ENCODE results near the gene HMG20A. TPM values are rescaled to one million over a fixed set of nuclear protein-coding genes. Genes with fewer than 3 reads are reported as not detected.
A peak's percentile ranks its signal among the peaks of the same experiment; 100 is the strongest.

HMG20A gene
- total RNA-seq, 1 experiment from 2014 or later = 54.0 TPM

- TF ChIP-seq POLR2AphosphoS5 (IDR thresholded peaks at IDR 0.05; ENCODE audit: low read depth, low read length) = no peak
- no peak for TF ChIP-seq TCF7L2 (IDR thresholded peaks at IDR 0.05; ENCODE audit: low read depth, low read length)
- TF ChIP-seq, protein P1, sequence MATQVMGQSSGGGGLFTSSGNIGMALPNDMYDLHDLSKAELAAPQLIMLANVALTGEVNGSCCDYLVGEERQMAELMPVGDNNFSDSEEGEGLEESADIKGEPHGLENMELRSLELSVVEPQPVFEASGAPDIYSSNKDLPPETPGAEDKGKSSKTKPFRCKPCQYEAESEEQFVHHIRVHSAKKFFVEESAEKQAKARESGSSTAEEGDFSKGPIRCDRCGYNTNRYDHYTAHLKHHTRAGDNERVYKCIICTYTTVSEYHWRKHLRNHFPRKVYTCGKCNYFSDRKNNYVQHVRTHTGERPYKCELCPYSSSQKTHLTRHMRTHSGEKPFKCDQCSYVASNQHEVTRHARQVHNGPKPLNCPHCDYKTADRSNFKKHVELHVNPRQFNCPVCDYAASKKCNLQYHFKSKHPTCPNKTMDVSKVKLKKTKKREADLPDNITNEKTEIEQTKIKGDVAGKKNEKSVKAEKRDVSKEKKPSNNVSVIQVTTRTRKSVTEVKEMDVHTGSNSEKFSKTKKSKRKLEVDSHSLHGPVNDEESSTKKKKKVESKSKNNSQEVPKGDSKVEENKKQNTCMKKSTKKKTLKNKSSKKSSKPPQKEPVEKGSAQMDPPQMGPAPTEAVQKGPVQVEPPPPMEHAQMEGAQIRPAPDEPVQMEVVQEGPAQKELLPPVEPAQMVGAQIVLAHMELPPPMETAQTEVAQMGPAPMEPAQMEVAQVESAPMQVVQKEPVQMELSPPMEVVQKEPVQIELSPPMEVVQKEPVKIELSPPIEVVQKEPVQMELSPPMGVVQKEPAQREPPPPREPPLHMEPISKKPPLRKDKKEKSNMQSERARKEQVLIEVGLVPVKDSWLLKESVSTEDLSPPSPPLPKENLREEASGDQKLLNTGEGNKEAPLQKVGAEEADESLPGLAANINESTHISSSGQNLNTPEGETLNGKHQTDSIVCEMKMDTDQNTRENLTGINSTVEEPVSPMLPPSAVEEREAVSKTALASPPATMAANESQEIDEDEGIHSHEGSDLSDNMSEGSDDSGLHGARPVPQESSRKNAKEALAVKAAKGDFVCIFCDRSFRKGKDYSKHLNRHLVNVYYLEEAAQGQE (IDR thresholded peaks at IDR 0.05; ENCODE audit: insufficient read depth in 1 of 2, low read depth in 2 of 2, low read length in 1 of 2) = no peak
- TF ChIP-seq, protein P2, sequence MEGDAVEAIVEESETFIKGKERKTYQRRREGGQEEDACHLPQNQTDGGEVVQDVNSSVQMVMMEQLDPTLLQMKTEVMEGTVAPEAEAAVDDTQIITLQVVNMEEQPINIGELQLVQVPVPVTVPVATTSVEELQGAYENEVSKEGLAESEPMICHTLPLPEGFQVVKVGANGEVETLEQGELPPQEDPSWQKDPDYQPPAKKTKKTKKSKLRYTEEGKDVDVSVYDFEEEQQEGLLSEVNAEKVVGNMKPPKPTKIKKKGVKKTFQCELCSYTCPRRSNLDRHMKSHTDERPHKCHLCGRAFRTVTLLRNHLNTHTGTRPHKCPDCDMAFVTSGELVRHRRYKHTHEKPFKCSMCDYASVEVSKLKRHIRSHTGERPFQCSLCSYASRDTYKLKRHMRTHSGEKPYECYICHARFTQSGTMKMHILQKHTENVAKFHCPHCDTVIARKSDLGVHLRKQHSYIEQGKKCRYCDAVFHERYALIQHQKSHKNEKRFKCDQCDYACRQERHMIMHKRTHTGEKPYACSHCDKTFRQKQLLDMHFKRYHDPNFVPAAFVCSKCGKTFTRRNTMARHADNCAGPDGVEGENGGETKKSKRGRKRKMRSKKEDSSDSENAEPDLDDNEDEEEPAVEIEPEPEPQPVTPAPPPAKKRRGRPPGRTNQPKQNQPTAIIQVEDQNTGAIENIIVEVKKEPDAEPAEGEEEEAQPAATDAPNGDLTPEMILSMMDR (IDR thresholded peaks at IDR 0.05) = no peak
- no peak for TF ChIP-seq SIN3A (IDR thresholded peaks at IDR 0.05; ENCODE audit: borderline replicate concordance, insufficient read depth, low read depth, low read length)
- no peak overlapping the region for H3K4me3 ChIP-seq (ENCODE audit: low read depth in 2 of 2, low read length in 2 of 2)
- intact Hi-C loops (cut with micrococcal nuclease; ENCODE audit: unreplicated experiment) = no loop called here
- no peaks in the 10 kb centered on the region for H3K27me3 ChIP-seq (ENCODE audit: control insufficient read depth, insufficient read depth, low read length)
- H3K36me3 ChIP-seq (ENCODE audit: control insufficient read depth, insufficient read depth, low read length) = no peaks in the 10 kb centered on the region
- ChIA-PET CTCF (no interaction called here), POLR2A (no interaction called here)
- no TSS peak for BruUV-seq (replicated peaks)
- peaks cover 40% of the 10 kb centered on the region for H3K4me1 ChIP-seq (ENCODE audit: control insufficient read depth, insufficient read depth, low read length)
- H3K27ac ChIP-seq (ENCODE audit: low read length) = peak overlapping the region; percentile 44; the same call in 1 of the 2 replicates
- H3K9me3 ChIP-seq (ENCODE audit: control insufficient read depth, insufficient read depth, low read depth, low read length) = no peaks in the 10 kb centered on the region
- in situ Hi-C loops (cut with HindIII; ENCODE audit: low pct_unique_long_range_greater_than_20kb, low sequenced_read_pairs) = no loop called here
- DNase-seq (ENCODE audit: low read depth, low spot score) (no peak), ATAC-seq (no peak)
These were observed 89.7 kb downstream of the HMG20A start for GRCh38 chr15:77510066-77511057.

DNA sequence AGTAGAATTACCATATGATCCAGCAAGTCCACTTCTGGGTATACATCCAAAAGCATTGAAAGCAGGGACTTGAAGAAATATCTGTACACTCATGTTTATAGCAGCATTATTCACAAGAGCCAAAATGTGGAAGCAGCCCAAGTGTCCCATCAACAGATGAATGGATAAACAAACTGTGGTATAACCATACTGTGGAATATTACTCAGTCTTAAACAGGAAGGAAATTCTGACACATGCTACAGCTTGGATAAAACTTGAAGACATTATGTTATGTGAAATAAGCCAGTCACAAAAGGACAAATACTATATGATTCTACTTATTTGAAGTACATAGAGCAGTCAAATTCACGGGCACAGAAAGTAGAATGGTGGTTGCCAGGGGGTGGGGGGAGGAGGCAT is 91.2 kb downstream of the HMG20A start:
- no peaks in the 10 kb centered on the region for H3K36me3 ChIP-seq (ENCODE audit: control insufficient read depth, insufficient read depth, low read length)
- no peak overlapping the region for H3K4me3 ChIP-seq (ENCODE audit: low read depth in 2 of 2, low read length in 2 of 2)
- peaks cover 26% of the 10 kb centered on the region for H3K4me1 ChIP-seq (ENCODE audit: control insufficient read depth, insufficient read depth, low read length)
- intact Hi-C loops (cut with micrococcal nuclease; ENCODE audit: unreplicated experiment) = no loop called here
- CTCF ChIA-PET = no interaction called here
- no peak overlapping the region for H3K27ac ChIP-seq (ENCODE audit: low read length)
- POLR2A ChIA-PET = no interaction called here
- TF ChIP-seq, protein P2 (IDR thresholded peaks at IDR 0.05) = no peak
- TF ChIP-seq POLR2AphosphoS5 (IDR thresholded peaks at IDR 0.05; ENCODE audit: low read depth, low read length) (no peak), SIN3A (IDR thresholded peaks at IDR 0.05; ENCODE audit: borderline replicate concordance, insufficient read depth, low read depth, low read length) (no peak), TCF7L2 (IDR thresholded peaks at IDR 0.05; ENCODE audit: low read depth, low read length) (no peak)
- TF ChIP-seq, protein P1 (IDR thresholded peaks at IDR 0.05; ENCODE audit: insufficient read depth in 1 of 2, low read depth in 2 of 2, low read length in 1 of 2) = no peak
- BruUV-seq (replicated peaks) = no TSS peak
- no peak for ATAC-seq
- DNase-seq (ENCODE audit: low read depth, low spot score) = no peak
- H3K27me3 ChIP-seq (ENCODE audit: control insufficient read depth, insufficient read depth, low read length) = no peaks in the 10 kb centered on the region
- in situ Hi-C loops (cut with HindIII; ENCODE audit: low pct_unique_long_range_greater_than_20kb, low sequenced_read_pairs) = no loop called here
- H3K9me3 ChIP-seq (ENCODE audit: control insufficient read depth, insufficient read depth, low read depth, low read length) = no peaks in the 10 kb centered on the region

All from Panc1 (cell line).